ENCODE measurements around the gene AQP6. TPM values are rescaled to one million over a fixed set of nuclear protein-coding genes. Genes with fewer than 3 reads are reported as not detected.
A peak's percentile ranks its signal among the peaks of the same experiment; 100 is the strongest.

Gene AQP6
- polyA plus RNA-seq, 1 of the 3 experiments (the other 2 are of a cell fraction): 0.10 TPM

DNA sequence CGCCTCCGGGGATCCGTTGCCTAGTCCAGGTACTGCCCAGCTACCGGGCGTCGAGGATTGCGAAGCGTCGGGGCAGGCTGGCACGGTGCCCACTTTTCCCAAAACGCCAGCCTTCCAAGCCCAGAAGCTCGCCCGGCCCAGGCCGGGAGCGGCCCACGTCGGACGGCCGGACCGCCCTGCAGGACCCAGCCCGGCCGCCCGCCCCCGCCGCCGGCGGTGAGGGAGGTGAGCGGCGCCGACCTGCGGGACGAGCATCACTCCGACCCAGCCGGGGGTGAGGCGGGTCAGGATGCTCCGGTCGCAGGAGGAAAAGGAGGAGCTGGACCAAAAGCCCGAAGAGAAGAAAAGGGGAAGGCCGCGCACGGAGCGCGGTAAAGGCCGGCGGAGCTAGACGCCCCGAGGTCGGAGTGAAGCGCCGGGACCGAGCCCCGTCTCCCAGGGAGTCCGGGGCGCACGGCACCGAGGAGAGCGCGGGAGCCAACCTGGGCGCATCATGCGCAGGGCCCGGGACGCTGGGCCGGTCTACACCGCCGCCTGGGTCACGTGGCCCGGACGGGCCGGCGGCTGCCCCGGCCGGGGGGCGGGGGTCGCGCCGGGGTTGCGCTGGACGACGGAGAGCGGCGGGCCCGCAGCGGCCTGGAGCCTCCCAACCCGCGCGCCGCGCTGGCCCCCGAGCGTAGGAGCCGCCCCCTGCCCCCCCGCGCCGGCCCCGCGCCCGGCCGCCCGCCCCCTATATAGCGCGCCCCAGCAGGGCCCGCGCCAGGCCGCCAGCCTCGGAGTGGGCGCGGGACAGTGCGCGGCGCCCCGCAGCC is 11.4 kb upstream of the AQP6 start, which contains the start of gene AQP5:
Gene AQP5 (plus strand): TSS at position 762 of the 812 bp plus-strand sequence. CDS start 146 bp downstream, outside the sequence.
- Histone ChIP-seq H3K36me3 (replicated peaks in 1 of 2; ENCODE audit: control insufficient read depth in 1 of 2, insufficient read depth in 2 of 2, low read length in 1 of 2) (no peaks in the 10 kb centered on the region), H3K9ac (no peak within 1 kb of the TSS), H4K20me1 (ENCODE audit: insufficient read depth) (no peaks in the 10 kb centered on the region), H3K9me3 (no peaks in the 10 kb centered on the region), H3K27me3 (ENCODE audit: insufficient read depth) (no peaks in the 10 kb centered on the region), H3K9me2 (no peaks in the 10 kb centered on the region), H3K4me1 (ENCODE audit: control insufficient read depth in 1 of 2, insufficient read depth in 2 of 2, low read depth in 1 of 2, low read length in 1 of 2) (peaks cover 3 to 19% of the 10 kb centered on the region in 2 experiments; a peak in 3 of 4 replicates), H3K4me3 (ENCODE audit: low read depth in 2 of 2, low read length in 1 of 2) (no peak within 1 kb of the TSS; a peak in 1 of 4 replicates), H3K79me2 (ENCODE audit: insufficient read depth) (no peaks in the 10 kb centered on the region), H3K27ac (ENCODE audit: low read depth in 2 of 2, low read length in 1 of 2) (no peak within 1 kb of the TSS), H3F3A (replicated peaks; ENCODE audit: insufficient read depth) (no peaks in the 10 kb centered on the region), H3K4me2 (peak within 1 kb of the TSS; percentile 63; the same call in 1 of the 2 replicates), H2AFZ (ENCODE audit: low read depth) (no peak within 1 kb of the TSS)
- peak; percentile 81 for DNase-seq
- TF ChIP-seq ELF1 (IDR thresholded peaks at IDR 0.05): no peak
- TF ChIP-seq, protein P1, sequence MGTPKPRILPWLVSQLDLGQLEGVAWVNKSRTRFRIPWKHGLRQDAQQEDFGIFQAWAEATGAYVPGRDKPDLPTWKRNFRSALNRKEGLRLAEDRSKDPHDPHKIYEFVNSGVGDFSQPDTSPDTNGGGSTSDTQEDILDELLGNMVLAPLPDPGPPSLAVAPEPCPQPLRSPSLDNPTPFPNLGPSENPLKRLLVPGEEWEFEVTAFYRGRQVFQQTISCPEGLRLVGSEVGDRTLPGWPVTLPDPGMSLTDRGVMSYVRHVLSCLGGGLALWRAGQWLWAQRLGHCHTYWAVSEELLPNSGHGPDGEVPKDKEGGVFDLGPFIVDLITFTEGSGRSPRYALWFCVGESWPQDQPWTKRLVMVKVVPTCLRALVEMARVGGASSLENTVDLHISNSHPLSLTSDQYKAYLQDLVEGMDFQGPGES (IDR thresholded peaks at IDR 0.05; ENCODE audit: low read depth, low read length): no peak
- TF ChIP-seq MEF2A (IDR thresholded peaks at IDR 0.05; ENCODE audit: borderline replicate concordance, low read depth): no peak
- ChIA-PET POLR2A (no interaction called here), CTCF (interaction anchor here (1.1 to 20.3 kb wide), 6 partner anchors 15 to 215 kb away, joined by 3 to 1401 read pairs (median 22); partner anchors contain the start of genes ASIC1 and COX14)
- 49% methylated on average over 33 of the region's 111 CpGs for WGBS (ENCODE audit: low lambda C conversion rate)

DNA sequence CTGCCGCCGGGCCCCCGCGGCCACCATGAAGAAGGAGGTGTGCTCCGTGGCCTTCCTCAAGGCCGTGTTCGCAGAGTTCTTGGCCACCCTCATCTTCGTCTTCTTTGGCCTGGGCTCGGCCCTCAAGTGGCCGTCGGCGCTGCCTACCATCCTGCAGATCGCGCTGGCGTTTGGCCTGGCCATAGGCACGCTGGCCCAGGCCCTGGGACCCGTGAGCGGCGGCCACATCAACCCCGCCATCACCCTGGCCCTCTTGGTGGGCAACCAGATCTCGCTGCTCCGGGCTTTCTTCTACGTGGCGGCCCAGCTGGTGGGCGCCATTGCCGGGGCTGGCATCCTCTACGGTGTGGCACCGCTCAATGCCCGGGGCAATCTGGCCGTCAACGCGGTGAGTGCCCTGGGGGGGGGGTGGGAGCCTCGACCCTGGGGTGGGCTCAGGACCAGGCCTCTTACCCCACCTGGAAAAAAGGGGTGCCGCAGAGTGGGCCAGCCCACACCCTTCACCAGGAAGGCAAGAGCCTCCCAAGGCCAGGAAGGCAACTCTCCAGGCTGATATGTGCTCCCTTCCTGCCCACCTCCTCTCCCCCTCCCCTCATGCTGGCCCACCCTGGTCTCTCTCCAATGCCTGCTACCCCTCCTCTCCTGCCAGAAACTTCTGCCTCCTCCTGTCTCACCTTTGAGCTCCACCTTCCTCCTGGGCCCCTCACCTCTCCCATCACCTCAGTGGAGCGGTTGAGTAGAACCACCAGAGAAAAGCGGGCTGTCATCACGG is 10.6 kb upstream of the AQP6 start:
- CTCF ChIA-PET: interaction anchor here (1.0 to 20.3 kb wide), 10 partner anchors 16 to 214 kb away, joined by 3 to 1401 read pairs (median 8); partner anchors contain the start of genes ASIC1 and COX14
- POLR2A ChIA-PET: no interaction called here
- H3K4me2 ChIP-seq: peak overlapping the region; percentile 63; the same call in 1 of the 2 replicates
- no peaks in the 10 kb centered on the region for H4K20me1 ChIP-seq (ENCODE audit: insufficient read depth)
- H2AFZ ChIP-seq (ENCODE audit: low read depth): no peak overlapping the region
- no peaks in the 10 kb centered on the region for H3K9me3 ChIP-seq
- DNase-seq: no peak
- no peak overlapping the region for H3K4me3 ChIP-seq (ENCODE audit: low read depth in 2 of 2, low read length in 1 of 2)
- no peak overlapping the region for H3K9ac ChIP-seq
- TF ChIP-seq, protein P2, sequence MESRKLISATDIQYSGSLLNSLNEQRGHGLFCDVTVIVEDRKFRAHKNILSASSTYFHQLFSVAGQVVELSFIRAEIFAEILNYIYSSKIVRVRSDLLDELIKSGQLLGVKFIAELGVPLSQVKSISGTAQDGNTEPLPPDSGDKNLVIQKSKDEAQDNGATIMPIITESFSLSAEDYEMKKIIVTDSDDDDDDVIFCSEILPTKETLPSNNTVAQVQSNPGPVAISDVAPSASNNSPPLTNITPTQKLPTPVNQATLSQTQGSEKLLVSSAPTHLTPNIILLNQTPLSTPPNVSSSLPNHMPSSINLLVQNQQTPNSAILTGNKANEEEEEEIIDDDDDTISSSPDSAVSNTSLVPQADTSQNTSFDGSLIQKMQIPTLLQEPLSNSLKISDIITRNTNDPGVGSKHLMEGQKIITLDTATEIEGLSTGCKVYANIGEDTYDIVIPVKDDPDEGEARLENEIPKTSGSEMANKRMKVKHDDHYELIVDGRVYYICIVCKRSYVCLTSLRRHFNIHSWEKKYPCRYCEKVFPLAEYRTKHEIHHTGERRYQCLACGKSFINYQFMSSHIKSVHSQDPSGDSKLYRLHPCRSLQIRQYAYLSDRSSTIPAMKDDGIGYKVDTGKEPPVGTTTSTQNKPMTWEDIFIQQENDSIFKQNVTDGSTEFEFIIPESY (IDR thresholded peaks at IDR 0.05; ENCODE audit: borderline replicate concordance, low read depth): no peak
- no peak for TF ChIP-seq FOSL2 (IDR thresholded peaks at IDR 0.05; ENCODE audit: borderline replicate concordance, low read depth)
- TF ChIP-seq, protein P3, sequence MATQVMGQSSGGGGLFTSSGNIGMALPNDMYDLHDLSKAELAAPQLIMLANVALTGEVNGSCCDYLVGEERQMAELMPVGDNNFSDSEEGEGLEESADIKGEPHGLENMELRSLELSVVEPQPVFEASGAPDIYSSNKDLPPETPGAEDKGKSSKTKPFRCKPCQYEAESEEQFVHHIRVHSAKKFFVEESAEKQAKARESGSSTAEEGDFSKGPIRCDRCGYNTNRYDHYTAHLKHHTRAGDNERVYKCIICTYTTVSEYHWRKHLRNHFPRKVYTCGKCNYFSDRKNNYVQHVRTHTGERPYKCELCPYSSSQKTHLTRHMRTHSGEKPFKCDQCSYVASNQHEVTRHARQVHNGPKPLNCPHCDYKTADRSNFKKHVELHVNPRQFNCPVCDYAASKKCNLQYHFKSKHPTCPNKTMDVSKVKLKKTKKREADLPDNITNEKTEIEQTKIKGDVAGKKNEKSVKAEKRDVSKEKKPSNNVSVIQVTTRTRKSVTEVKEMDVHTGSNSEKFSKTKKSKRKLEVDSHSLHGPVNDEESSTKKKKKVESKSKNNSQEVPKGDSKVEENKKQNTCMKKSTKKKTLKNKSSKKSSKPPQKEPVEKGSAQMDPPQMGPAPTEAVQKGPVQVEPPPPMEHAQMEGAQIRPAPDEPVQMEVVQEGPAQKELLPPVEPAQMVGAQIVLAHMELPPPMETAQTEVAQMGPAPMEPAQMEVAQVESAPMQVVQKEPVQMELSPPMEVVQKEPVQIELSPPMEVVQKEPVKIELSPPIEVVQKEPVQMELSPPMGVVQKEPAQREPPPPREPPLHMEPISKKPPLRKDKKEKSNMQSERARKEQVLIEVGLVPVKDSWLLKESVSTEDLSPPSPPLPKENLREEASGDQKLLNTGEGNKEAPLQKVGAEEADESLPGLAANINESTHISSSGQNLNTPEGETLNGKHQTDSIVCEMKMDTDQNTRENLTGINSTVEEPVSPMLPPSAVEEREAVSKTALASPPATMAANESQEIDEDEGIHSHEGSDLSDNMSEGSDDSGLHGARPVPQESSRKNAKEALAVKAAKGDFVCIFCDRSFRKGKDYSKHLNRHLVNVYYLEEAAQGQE (IDR thresholded peaks at IDR 0.05; ENCODE audit: low read depth, low read length): no peak
- H3K27me3 ChIP-seq (ENCODE audit: insufficient read depth): no peaks in the 10 kb centered on the region
- no peak overlapping the region for H3K27ac ChIP-seq (ENCODE audit: low read depth in 2 of 2, low read length in 1 of 2)
- H3K36me3 ChIP-seq (replicated peaks in 1 of 2; ENCODE audit: control insufficient read depth in 1 of 2, insufficient read depth in 2 of 2, low read length in 1 of 2): no peaks in the 10 kb centered on the region
- H3K4me1 ChIP-seq (ENCODE audit: control insufficient read depth in 1 of 2, insufficient read depth in 2 of 2, low read depth in 1 of 2, low read length in 1 of 2): peaks cover 8 to 19% of the 10 kb centered on the region in 2 experiments; a peak in 3 of 4 replicates
- no peaks in the 10 kb centered on the region for H3F3A ChIP-seq (replicated peaks; ENCODE audit: insufficient read depth)
- H3K79me2 ChIP-seq (ENCODE audit: insufficient read depth): no peaks in the 10 kb centered on the region
- H3K9me2 ChIP-seq: no peaks in the 10 kb centered on the region
- WGBS (ENCODE audit: low lambda C conversion rate): 98% methylated on average over 19 of the region's 37 CpGs

Measured in SK-N-SH (cell line).